ENCODE data around the gene MBTPS1. TPM values are rescaled to one million over a fixed set of nuclear protein-coding genes. Genes with fewer than 3 reads are reported as not detected.
A peak's percentile ranks its signal among the peaks of the same experiment; 100 is the strongest.

Gene MBTPS1
- total RNA-seq, 2 experiments from 2014 or later: 29.6 to 30.2 TPM

DNA sequence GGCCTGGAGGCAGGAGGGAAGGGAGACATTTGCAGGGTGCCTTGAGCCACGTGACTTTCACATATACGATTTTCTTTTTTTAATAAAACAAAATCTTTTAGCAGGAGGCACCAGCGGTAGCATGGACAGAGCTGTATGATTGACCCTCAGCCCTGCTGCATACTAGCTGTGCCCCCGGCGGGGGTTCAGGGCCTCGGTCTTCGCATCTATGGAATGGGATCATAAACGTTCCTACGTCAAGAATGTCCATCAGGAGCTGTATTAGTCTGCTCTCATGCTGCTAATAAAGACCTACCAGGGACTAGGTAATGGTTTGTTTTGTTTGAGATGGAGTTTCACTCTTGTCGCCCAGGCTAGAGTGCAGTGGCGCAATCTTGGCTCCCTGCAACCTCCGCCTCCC is 101.3 kb downstream of the MBTPS1 start:
- Mint-ChIP-seq H3K27me3 (peaks cover 16% of the 10 kb centered on the region), H3K27ac (no peak overlapping the region), H3K9me3 (no peaks in the 10 kb centered on the region), H3K36me3 (no peaks in the 10 kb centered on the region), H3K4me1 (peaks cover 5% of the 10 kb centered on the region), H3K4me3 (no peak overlapping the region)
- no peak for DNase-seq

DNA sequence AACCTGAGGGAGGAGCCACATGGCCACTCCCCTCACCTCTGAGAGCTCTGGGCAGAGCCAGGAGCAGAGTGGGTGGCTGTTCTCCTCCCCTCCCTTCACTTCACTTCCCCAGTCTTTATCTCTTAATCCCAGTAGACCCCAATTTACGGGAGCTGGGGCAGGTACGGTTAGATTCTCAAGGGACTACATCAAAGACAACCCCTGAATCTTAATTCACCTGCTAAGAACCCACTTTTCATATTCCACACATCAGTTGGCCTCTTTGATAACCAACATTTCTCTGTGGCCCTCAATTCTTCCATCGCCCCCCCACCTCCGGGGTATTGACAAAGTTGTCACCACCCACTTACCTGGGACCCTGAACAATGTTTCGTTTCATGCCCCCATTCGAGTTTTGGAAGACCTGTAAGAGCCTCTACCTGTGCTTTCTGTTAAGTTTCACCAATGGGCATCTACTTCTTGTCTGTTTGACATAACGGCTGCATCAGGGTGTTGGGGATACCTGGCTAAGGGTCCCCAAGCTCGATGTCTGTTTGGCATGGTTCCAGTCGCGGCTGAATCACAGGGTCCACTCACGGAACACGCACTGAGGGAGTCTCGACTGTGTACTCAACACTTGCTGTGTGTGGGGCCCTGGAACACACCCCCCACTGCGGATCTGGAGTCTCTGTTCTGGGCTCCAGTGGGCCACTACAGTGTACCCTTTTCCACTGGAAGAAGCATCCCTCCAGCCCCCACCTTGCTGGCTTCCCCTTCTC is 102.0 kb downstream of the MBTPS1 start:
- H3K4me3 Mint-ChIP-seq: no peak overlapping the region
- no peaks in the 10 kb centered on the region for H3K9me3 Mint-ChIP-seq
- peaks cover 16% of the 10 kb centered on the region for H3K27me3 Mint-ChIP-seq
- H3K36me3 Mint-ChIP-seq: no peaks in the 10 kb centered on the region
- H3K4me1 Mint-ChIP-seq: peaks cover 5% of the 10 kb centered on the region
- no peak for DNase-seq
- no peak overlapping the region for H3K27ac Mint-ChIP-seq

DNA sequence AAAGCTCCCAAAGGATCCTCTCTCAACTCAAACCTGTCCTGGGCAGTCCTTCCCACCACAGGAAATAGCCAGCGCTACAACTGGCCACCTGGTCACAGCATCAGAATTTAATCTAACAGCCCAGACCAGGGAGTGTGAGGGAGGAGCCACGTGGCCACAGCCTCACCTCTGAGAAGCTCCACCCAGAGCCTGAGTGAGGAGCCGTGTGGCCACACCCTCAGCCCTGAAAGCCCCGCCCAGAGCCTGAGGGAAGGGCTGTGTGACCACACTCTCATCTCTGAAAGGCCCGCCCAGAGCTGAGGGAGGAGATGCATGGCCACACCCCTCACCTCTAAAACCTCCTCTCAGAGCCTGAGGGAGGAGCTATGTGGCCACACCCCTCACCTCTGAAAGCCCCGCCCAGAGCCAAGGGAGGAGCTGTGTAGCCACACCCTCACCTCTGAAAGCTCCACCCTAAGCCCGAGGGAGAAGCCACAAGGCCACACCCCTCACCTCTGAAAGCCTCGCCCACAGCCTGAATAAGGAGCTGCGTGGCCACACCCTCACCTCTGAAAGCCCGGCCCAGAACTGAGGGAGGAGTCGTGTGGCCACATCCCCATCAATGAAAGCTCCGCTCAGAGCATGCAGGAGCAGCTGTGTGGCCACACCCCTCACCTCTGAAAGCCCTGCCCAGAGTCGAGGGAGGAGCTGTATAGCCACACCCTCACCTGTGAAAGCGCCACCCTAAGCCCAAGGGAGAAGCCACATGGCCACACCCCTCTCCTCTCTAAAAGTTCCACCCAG is 102.8 kb downstream of the MBTPS1 start:
- Mint-ChIP-seq H3K27ac (no peak overlapping the region), H3K9me3 (no peaks in the 10 kb centered on the region), H3K4me3 (no peak overlapping the region), H3K4me1 (peaks cover 5% of the 10 kb centered on the region), H3K36me3 (no peaks in the 10 kb centered on the region), H3K27me3 (peaks cover 11% of the 10 kb centered on the region)
- peak; percentile 76 for DNase-seq

DNA sequence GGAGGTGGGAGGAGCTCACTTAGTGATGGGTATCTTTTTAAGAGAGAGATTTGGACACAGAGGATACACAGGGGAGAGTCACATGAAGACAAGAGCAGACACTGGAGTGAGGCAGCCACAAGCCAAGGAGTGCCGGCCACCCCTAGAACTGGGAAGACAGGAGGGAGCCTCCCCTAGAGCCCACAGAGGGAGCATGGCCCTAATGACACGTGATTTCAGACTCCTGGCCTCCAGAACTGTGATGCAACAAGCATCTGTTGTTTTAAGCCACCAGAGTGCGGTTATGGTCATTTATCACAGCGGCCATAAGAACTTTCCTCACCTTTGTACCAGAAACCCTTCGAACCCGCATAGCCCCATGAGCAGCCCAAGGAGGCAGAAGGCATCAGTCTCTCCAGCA is 107.5 kb downstream of the MBTPS1 start:
- peaks cover 3% of the 10 kb centered on the region for H3K4me1 Mint-ChIP-seq
- H3K27me3 Mint-ChIP-seq: peaks cover 7% of the 10 kb centered on the region
- H3K4me3 Mint-ChIP-seq: no peak overlapping the region
- no peaks in the 10 kb centered on the region for H3K9me3 Mint-ChIP-seq
- no peak for DNase-seq
- no peak overlapping the region for H3K27ac Mint-ChIP-seq
- H3K36me3 Mint-ChIP-seq: no peaks in the 10 kb centered on the region

DNA sequence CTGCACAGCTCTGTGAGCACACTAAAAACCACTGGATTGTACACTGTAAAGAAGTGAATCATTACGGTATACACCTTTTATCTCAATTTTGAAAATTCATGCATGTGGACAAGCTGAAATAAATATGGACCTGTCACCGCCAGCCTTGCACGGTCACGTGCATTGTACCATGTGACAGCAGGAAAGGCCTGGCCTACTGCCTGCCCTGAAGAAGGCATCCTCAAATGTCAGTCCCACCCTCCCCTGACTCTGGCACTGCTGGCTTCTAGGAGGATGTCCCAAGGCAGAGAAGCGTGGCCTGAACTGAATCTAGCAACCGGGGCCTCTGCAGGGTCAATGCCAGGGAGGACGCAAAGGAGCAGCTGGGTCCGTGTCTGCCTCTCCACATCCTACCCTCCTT is 108.8 kb downstream of the MBTPS1 start:
- peaks cover 7% of the 10 kb centered on the region for H3K27me3 Mint-ChIP-seq
- no peak for DNase-seq
- no peaks in the 10 kb centered on the region for H3K4me1 Mint-ChIP-seq
- no peak overlapping the region for H3K27ac Mint-ChIP-seq
- H3K4me3 Mint-ChIP-seq: no peak overlapping the region
- no peaks in the 10 kb centered on the region for H3K9me3 Mint-ChIP-seq
- H3K36me3 Mint-ChIP-seq: no peaks in the 10 kb centered on the region

DNA sequence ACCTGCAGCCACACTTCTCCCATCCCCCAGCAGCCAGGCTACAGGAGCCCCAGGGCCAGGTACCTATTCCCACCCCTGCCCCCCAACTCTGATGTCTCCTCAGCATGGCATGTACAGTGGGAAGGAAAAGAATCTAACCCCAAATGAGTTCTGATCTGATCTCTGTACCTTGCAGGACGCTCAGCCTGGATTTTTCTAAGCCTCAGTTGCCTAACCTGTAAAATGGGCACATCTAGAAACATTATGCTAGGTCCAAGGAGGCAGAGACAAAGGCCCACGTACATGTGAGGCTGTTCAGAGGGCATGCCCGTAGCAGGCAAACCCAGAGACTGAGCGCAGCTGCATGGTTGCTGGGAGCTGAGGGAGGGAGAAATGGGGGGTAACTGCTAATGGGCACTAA is 109.2 kb downstream of the MBTPS1 start:
- no peak overlapping the region for H3K27ac Mint-ChIP-seq
- H3K9me3 Mint-ChIP-seq: no peaks in the 10 kb centered on the region
- no peak for DNase-seq
- no peaks in the 10 kb centered on the region for H3K4me1 Mint-ChIP-seq
- peaks cover 7% of the 10 kb centered on the region for H3K27me3 Mint-ChIP-seq
- H3K4me3 Mint-ChIP-seq: no peak overlapping the region
- H3K36me3 Mint-ChIP-seq: no peaks in the 10 kb centered on the region

DNA sequence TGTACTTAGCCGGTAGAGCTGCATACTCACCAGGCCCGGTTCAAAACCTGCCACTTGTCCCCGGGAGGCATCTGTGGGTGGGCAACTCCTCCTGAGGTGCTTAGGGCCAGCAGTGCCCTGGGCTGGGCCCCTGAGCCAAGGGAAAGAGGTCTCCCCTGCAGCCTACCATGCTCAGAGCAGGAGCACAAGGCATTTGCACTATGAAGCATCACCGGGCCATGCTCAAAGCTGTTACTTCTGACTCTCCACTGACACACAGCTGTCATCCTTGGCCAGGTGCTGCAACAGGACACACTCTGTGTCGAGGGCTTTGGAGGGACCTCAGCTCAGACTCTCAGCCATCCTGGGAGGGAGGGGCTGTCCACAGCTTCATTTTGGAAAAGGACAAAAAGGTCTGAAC is 111.4 kb downstream of the MBTPS1 start:
- Mint-ChIP-seq H3K27ac (no peak overlapping the region), H3K36me3 (no peaks in the 10 kb centered on the region), H3K4me3 (no peak overlapping the region), H3K4me1 (no peaks in the 10 kb centered on the region), H3K27me3 (peaks cover 3% of the 10 kb centered on the region), H3K9me3 (no peaks in the 10 kb centered on the region)
- DNase-seq: no peak

DNA sequence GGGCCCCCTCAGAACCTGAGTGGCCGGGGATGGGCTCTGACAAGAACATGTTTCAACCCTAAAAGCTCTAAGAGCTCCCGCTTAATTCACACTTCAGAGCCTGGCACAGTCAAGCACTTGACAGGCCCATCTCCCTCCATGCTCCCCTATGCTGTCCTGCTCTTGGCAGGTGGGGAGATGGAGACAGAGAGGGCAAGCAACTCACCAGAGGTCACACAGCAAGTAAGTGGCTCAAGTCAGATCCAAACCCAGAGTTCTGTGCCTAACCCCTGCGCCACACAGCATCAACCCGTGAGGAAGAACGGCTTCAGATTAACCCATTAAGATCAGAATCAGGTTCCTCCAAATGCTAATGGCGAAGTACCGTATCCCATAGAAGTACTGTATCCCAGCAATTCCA is 112.3 kb downstream of the MBTPS1 start:
- no peak overlapping the region for H3K27ac Mint-ChIP-seq
- H3K9me3 Mint-ChIP-seq: no peaks in the 10 kb centered on the region
- H3K4me3 Mint-ChIP-seq: no peak overlapping the region
- H3K27me3 Mint-ChIP-seq: peaks cover 6% of the 10 kb centered on the region
- no peaks in the 10 kb centered on the region for H3K4me1 Mint-ChIP-seq
- no peak for DNase-seq
- H3K36me3 Mint-ChIP-seq: no peaks in the 10 kb centered on the region

Other genes with a start within 250 kb of the MBTPS1 start
- gene MLYCD, start 217.8 kb downstream of the MBTPS1 start, total RNA-seq: 1 to 10 TPM; 2.4 TPM
- 1 to 10 TPM in 1 of 2 experiments, under 1 TPM in 1; 0.92 to 1.8 TPM for gene OSGIN1, start 163.7 kb downstream of the MBTPS1 start, total RNA-seq
- not detected for gene NECAB2, start 148.7 kb downstream of the MBTPS1 start, total RNA-seq
- gene SLC38A8, start 74.1 kb downstream of the MBTPS1 start, total RNA-seq: not detected
- gene HSDL1, start 28.2 kb upstream of the MBTPS1 start, total RNA-seq: 10 to 100 TPM; 13.2 to 13.9 TPM
- gene DNAAF1, start 28.4 kb upstream of the MBTPS1 start, total RNA-seq: under 1 TPM in 1 of 2 experiments, not detected in 1; 0.33 TPM
- 10 to 100 TPM; 53.8 to 54.3 TPM for gene TAF1C, start 70.1 kb upstream of the MBTPS1 start, total RNA-seq
- gene ADAD2, start 74.2 kb upstream of the MBTPS1 start, total RNA-seq: 1 to 10 TPM in 1 of 2 experiments, under 1 TPM in 1; 0.66 to 1.5 TPM
- not detected for gene KCNG4, start 123.1 kb upstream of the MBTPS1 start, total RNA-seq
- gene WFDC1, start 177.9 kb upstream of the MBTPS1 start, total RNA-seq: not detected